ENCODE results near the gene IP6K2.
A peak's percentile ranks its signal among the peaks of the same experiment; 100 is the strongest.

The IP6K2 gene

GRCh38 chr3:48662145-48662752, 54.8 kb downstream of the IP6K2 start:
- Histone ChIP-seq H3K27ac (peak overlapping the region in 1 of 2 donors; percentile 95), H3K4me3 (peak overlapping the region; percentile 90)
- no peak for TF ChIP-seq CTCF (IDR thresholded peaks at IDR 0.05)
- no peak for DNase-seq (ENCODE audit: low spot score)

- no peak for TF ChIP-seq CTCF (IDR thresholded peaks at IDR 0.05)
- no peak for DNase-seq (ENCODE audit: low spot score)
- Histone ChIP-seq H3K4me3 (peak overlapping the region; percentile 90), H3K27ac (no peak overlapping the region)
Observed at GRCh38 chr3:48661501-48662144, 55.4 kb downstream of the IP6K2 start.

GRCh38 chr3:48660800-48661400, 56.1 kb downstream of the IP6K2 start:
- TF ChIP-seq CTCF (IDR thresholded peaks at IDR 0.05), result no peak
- Histone ChIP-seq H3K27ac (no peak overlapping the region), H3K4me3 (peak overlapping the region; percentile 90)
- no peak for DNase-seq (ENCODE audit: low spot score)

- DNase-seq (ENCODE audit: low spot score), result no peak
- H3K27ac ChIP-seq, result peak overlapping the region; percentile 70 to 88
- no peak for TF ChIP-seq CTCF (IDR thresholded peaks at IDR 0.05)
- H3K4me3 ChIP-seq, result peak overlapping the region; percentile 88
Observed at GRCh38 chr3:48656841-48657281, 60.2 kb downstream of the IP6K2 start.

- TF ChIP-seq CTCF (IDR thresholded peaks at IDR 0.05), result peak; percentile 56
- peak; percentile 86 for DNase-seq (ENCODE audit: low spot score)
- peak overlapping the region; percentile 70 to 88 for H3K27ac ChIP-seq
- H3K4me3 ChIP-seq, result peak overlapping the region; percentile 88
Observed at GRCh38 chr3:48656061-48656840, 60.8 kb downstream of the IP6K2 start.

- TF ChIP-seq CTCF (IDR thresholded peaks at IDR 0.05), result no peak
- Histone ChIP-seq H3K27ac (peak overlapping the region; percentile 70 to 88), H3K4me3 (peak overlapping the region; percentile 88)
- DNase-seq (ENCODE audit: low spot score), result no peak
Observed at GRCh38 chr3:48655606-48656005, 61.4 kb downstream of the IP6K2 start.
